K562 (cell line): ENCODE measurements around the gene SNRNP200. TPM values are rescaled to one million over a fixed set of nuclear protein-coding genes. Genes with fewer than 3 reads are reported as not detected.

ENCODE experiments used
- CBX3 ChIP-seq, 2 experiments: IDR thresholded peaks; 1 replicate in 1 of 2; 2 replicates in 1 of 2; pipeline ENCODE4 v1.6.1; 2012; ENCODE audit warnings: inconsistent platforms in 2 of 2, low read length in 2 of 2, borderline replicate concordance in 1 of 2, control low read depth in 1 of 2
- CBX8 ChIP-seq: fragments of 200-600 bp; sonication (generic); IDR thresholded peaks from 2 replicates; pipeline ENCODE4 v1.6.1; 2012; ENCODE audit warnings: borderline replicate concordance, mixed run types, low read depth, mild to moderate bottlenecking, moderate library complexity, mixed read lengths, low read length, control low read depth, inconsistent platforms; ENCODE audit not compliant: poor library complexity, severe bottlenecking; ENCODE audit errors: extremely low read depth
- ELF2 ChIP-seq: fragments of 250-450 bp; sonication (Bioruptor Pico); IDR thresholded peaks from 2 replicates; pipeline ENCODE4 v1.5.0; 2021; ENCODE audit warnings: mild to moderate bottlenecking
- FOXA3 ChIP-seq, 2 experiments: fragments of 450-650 bp in 1 of 2; sonication (generic) in 1 of 2; formaldehyde crosslinking; IDR thresholded peaks in 1 of 2; conservative IDR thresholded peaks in 1 of 2; 2 replicates each; pipeline versions ENCODE4 v1.4.0 to v1.8.0; 2020 to 2022; ENCODE audit warnings: mild to moderate bottlenecking in 2 of 2, missing genetic modification reagents in 1 of 2
- PHTF2 ChIP-seq: fragments of 250-450 bp; sonication (Bioruptor Pico); IDR thresholded peaks from 2 replicates; pipeline ENCODE4 v1.5.0; 2021; ENCODE audit warnings: mild to moderate bottlenecking
- RNF2 ChIP-seq: sonication (generic); IDR thresholded peaks from 2 replicates; pipeline ENCODE4 v1.6.1; 2016
- RUNX1 ChIP-seq: sonication (generic); IDR thresholded peaks from 2 replicates; pipeline ENCODE4 v1.6.1; 2016; ENCODE audit warnings: antibody characterized with exemption, low read depth
- SAFB2 ChIP-seq: fragments of 200-400 bp; formaldehyde crosslinking; IDR thresholded peaks from 2 replicates; pipeline ENCODE4 v1.6.1; 2018; ENCODE audit warnings: borderline replicate concordance, low read length, low read depth, moderate library complexity; ENCODE audit not compliant: severe bottlenecking
- SMAD4 ChIP-seq: fragments of 250-450 bp; sonication (Bioruptor Pico); conservative IDR thresholded peaks from 2 replicates; pipeline ENCODE4 v1.8.0; 2021; ENCODE audit warnings: inconsistent platforms, mild to moderate bottlenecking, moderate library complexity
- ZNF347 ChIP-seq: fragments of 450-650 bp; formaldehyde crosslinking; IDR thresholded peaks from 2 replicates; pipeline ENCODE4 v1.4.0; 2020; ENCODE audit warnings: low read depth, mild to moderate bottlenecking, moderate library complexity
- ZNF551 ChIP-seq: fragments of 250-450 bp; sonication (Bioruptor Pico); IDR thresholded peaks from 2 replicates; pipeline ENCODE4 v1.5.0; 2021; ENCODE audit warnings: mild to moderate bottlenecking, moderate library complexity
- ZNF57 ChIP-seq: fragments of 450-650 bp; formaldehyde crosslinking; IDR thresholded peaks from 2 replicates; pipeline ENCODE4 v1.4.0; 2020; ENCODE audit warnings: mild to moderate bottlenecking, moderate library complexity
- ZNF79 ChIP-seq: fragments of 250-450 bp; sonication (Bioruptor Pico); IDR thresholded peaks from 2 replicates; pipeline ENCODE4 v1.4.0; 2020; ENCODE audit warnings: low read depth, mild to moderate bottlenecking, moderate library complexity
- polyA plus RNA-seq, 8 experiments: library from polyadenylated mRNA; depleted of rRNA in 4 of 8; stranded (reverse) in 5 of 8; unstranded in 3 of 8; fragments of >200 nt; fragmentation: Nextera tagmentation in 2 of 8; fragmentation: Illumina TruSeq in 1 of 8; extraction: Ambion mirVana in 2 of 8; extraction: Trizol in 1 of 8; gene quantifications; 2 replicates each; pipeline versions ENCODE4 v1.2.1 to v1.2.3, GENCODE V29; 2011 to 2014; ENCODE audit warnings: inconsistent platforms in 1 of 8, missing spikeins in 1 of 8
- total RNA-seq, 7 experiments: library from RNA; depleted of rRNA in 6 of 7; stranded (reverse); fragments of >200 nt in 6 of 7; fragmentation: Illumina TruSeq in 2 of 7; extraction: Trizol in 2 of 7; gene quantifications; 2 replicates each; pipeline versions ENCODE4 v1.2.1 to v1.2.3, GENCODE V29; 2011 to 2021; ENCODE audit warnings: low replicate concordance in 1 of 7
- TF ChIP-seq, protein P1 (sequence below): sonication (generic); formaldehyde crosslinking; IDR thresholded peaks from 2 replicates; pipeline ENCODE4 v1.8.1; 2023; ENCODE audit warnings: mild to moderate bottlenecking, missing genetic modification reagents
- TF ChIP-seq, protein P2 (sequence below): sonication (generic); formaldehyde crosslinking; IDR thresholded peaks from 2 replicates; pipeline ENCODE4 v1.8.0; 2022; ENCODE audit warnings: missing genetic modification reagents, mild to moderate bottlenecking, borderline replicate concordance
- TF ChIP-seq, protein P3 (sequence below): IDR thresholded peaks from 3 replicates; pipeline ENCODE4 v1.6.1; 2011; ENCODE audit warnings: borderline replicate concordance, mild to moderate bottlenecking, moderate library complexity; ENCODE audit not compliant: insufficient read length; ENCODE audit errors: extremely low read depth
- TF ChIP-seq, protein P4 (sequence below): sonication (generic); formaldehyde crosslinking; IDR thresholded peaks from 2 replicates; pipeline ENCODE4 v1.8.0; 2022; ENCODE audit warnings: missing genetic modification reagents, mild to moderate bottlenecking, borderline replicate concordance

The SNRNP200 gene
- total and polyA plus RNA-seq, 9 of the 15 experiments (the other 6 are each of a cell fraction or from before 2014, with no cell fraction given), result 76.1 to 231 (median 155) TPM

DNA sequence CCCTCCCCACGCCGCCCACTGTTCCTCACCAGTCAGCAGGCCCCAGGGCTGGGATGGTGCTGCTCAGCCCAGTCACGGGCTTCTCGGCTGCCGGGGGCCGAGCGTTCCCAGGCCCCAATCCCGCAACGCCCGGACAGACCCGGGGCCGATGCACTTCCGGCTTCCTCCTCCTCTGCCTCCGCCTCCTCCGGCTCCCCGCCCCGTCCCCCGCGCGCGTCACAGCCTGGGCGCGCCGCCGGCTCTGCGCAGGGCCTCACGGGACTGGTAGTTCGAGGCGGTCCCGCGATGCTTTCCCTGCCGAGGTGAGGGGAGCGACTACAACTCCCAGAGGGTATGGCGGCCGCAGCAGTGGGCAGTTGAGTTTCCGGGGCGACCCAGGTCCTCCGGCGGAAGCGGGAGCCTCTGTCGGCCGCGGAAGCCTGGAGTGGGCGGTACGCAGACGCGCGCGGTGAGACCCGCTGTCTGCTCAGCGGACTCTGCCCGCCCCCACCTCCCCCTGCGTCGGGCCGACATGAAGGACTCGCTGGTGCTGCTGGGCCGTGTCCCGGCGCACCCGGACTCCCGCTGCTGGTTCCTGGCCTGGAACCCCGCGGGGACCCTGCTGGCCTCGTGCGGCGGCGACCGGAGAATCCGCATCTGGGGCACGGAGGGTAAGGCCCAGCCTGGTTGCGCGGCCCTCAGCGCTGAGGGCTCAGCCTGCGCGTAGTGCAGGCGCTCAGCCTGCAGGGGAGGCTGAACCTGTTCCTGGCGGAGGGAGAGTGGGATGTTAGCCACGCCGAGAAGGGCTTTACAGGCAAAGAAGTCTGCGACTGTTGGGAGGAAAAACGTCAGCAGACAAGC, 39.3 kb downstream of the SNRNP200 start, which contains the start of the genes CIAO1 and TMEM127 (continued):
- TF ChIP-seq, protein P1, sequence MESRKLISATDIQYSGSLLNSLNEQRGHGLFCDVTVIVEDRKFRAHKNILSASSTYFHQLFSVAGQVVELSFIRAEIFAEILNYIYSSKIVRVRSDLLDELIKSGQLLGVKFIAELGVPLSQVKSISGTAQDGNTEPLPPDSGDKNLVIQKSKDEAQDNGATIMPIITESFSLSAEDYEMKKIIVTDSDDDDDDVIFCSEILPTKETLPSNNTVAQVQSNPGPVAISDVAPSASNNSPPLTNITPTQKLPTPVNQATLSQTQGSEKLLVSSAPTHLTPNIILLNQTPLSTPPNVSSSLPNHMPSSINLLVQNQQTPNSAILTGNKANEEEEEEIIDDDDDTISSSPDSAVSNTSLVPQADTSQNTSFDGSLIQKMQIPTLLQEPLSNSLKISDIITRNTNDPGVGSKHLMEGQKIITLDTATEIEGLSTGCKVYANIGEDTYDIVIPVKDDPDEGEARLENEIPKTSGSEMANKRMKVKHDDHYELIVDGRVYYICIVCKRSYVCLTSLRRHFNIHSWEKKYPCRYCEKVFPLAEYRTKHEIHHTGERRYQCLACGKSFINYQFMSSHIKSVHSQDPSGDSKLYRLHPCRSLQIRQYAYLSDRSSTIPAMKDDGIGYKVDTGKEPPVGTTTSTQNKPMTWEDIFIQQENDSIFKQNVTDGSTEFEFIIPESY (CRISPR knock-in tag), result peak; percentile 41; the same call in 1 of the 2 replicates
- TF ChIP-seq RUNX1 (0 out of 2 replicates have a peak, but pooled peaks have one; percentile 37), RNF2 (peak; percentile 57), ZNF79 (CRISPR knock-in tag) (no peak), SAFB2 (no peak), PHTF2 (CRISPR knock-in tag) (no peak), ZNF57 (CRISPR knock-in tag) (no peak), FOXA3 (CRISPR knock-in tag; conservative IDR thresholded peaks at IDR 0.05 in 1 of 2, IDR thresholded peaks at IDR 0.05 in 1 of 2) (no peak), SMAD4 (CRISPR knock-in tag) (no peak; the same call in 1 of the 2 replicates), ZNF347 (CRISPR knock-in tag) (no peak), CBX3 (IDR thresholded peaks at IDR 0.05; ENCODE audit: borderline replicate concordance in 1 of 2, low read length in 2 of 2) (0 out of 3 replicates have a peak, but pooled peaks of 1 of the 2 experiments have one; percentile 10), ZNF551 (CRISPR knock-in tag) (no peak), ELF2 (CRISPR knock-in tag) (peak; percentile 89), CBX8 (no peak)
- TF ChIP-seq, protein P2, sequence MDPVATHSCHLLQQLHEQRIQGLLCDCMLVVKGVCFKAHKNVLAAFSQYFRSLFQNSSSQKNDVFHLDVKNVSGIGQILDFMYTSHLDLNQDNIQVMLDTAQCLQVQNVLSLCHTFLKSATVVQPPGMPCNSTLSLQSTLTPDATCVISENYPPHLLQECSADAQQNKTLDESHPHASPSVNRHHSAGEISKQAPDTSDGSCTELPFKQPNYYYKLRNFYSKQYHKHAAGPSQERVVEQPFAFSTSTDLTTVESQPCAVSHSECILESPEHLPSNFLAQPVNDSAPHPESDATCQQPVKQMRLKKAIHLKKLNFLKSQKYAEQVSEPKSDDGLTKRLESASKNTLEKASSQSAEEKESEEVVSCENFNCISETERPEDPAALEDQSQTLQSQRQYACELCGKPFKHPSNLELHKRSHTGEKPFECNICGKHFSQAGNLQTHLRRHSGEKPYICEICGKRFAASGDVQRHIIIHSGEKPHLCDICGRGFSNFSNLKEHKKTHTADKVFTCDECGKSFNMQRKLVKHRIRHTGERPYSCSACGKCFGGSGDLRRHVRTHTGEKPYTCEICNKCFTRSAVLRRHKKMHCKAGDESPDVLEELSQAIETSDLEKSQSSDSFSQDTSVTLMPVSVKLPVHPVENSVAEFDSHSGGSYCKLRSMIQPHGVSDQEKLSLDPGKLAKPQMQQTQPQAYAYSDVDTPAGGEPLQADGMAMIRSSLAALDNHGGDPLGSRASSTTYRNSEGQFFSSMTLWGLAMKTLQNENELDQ (CRISPR knock-in tag), result no peak
- TF ChIP-seq, protein P3, sequence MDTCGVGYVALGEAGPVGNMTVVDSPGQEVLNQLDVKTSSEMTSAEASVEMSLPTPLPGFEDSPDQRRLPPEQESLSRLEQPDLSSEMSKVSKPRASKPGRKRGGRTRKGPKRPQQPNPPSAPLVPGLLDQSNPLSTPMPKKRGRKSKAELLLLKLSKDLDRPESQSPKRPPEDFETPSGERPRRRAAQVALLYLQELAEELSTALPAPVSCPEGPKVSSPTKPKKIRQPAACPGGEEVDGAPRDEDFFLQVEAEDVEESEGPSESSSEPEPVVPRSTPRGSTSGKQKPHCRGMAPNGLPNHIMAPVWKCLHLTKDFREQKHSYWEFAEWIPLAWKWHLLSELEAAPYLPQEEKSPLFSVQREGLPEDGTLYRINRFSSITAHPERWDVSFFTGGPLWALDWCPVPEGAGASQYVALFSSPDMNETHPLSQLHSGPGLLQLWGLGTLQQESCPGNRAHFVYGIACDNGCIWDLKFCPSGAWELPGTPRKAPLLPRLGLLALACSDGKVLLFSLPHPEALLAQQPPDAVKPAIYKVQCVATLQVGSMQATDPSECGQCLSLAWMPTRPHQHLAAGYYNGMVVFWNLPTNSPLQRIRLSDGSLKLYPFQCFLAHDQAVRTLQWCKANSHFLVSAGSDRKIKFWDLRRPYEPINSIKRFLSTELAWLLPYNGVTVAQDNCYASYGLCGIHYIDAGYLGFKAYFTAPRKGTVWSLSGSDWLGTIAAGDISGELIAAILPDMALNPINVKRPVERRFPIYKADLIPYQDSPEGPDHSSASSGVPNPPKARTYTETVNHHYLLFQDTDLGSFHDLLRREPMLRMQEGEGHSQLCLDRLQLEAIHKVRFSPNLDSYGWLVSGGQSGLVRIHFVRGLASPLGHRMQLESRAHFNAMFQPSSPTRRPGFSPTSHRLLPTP, result no peak
- TF ChIP-seq, protein P4, sequence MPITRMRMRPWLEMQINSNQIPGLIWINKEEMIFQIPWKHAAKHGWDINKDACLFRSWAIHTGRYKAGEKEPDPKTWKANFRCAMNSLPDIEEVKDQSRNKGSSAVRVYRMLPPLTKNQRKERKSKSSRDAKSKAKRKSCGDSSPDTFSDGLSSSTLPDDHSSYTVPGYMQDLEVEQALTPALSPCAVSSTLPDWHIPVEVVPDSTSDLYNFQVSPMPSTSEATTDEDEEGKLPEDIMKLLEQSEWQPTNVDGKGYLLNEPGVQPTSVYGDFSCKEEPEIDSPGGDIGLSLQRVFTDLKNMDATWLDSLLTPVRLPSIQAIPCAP (CRISPR knock-in tag), result no peak
